Adrenal gland (tissue), 5 donors: ENCODE measurements around the gene ADAMTS9.

Source experiments
- CTCF ChIP-seq, 6 experiments: fragments of 450-650 bp in 4 of 6; fragments of 200-600 bp in 2 of 6; sonication (generic) in 1 of 6; IDR thresholded peaks; 1 replicate in 5 of 6; 2 replicates in 1 of 6; pipeline versions ENCODE4 v1.5.1 to v1.8.0; 2016 to 2021; ENCODE audit warnings: antibody characterized with exemption in 6 of 6, mild to moderate bottlenecking in 2 of 6, moderate library complexity in 1 of 6
- POLR2A ChIP-seq, 2 donors: fragments of 450-650 bp; IDR thresholded peaks; one replicate each; pipeline ENCODE4 v1.6.1; 2017; ENCODE audit warnings: antibody characterized with exemption in 2 of 2, mild to moderate bottlenecking in 2 of 2, moderate library complexity in 1 of 2
- donor health status: DM: no; HTN: no; CAD: no.

GRCh38 chr3:64509206-64509605, 178.6 kb downstream of the ADAMTS9 start:
- no peak for TF ChIP-seq CTCF (IDR thresholded peaks at IDR 0.05)
- no peak for TF ChIP-seq POLR2A (IDR thresholded peaks at IDR 0.05)
